ENCODE measurements around the gene PDE11A.

The PDE11A gene

DNA sequence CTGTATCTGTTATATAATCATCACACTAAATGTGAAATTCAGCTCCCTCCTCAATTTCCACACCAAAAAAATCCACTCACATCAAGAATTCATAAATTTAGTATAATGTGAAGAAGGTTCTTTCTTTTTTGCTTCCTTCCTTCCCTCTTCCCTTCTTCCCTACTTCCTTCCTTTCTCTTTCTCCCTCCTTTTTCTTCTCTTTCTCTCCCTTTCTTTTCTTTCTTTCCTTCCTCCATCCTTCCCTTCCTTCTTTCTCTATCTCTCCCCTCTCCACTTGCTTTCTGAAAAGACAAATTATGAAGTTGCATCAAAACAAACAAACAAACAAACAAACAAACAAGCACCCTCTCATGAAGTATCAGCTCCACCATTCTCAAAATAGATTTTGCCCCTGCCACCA is 290.0 kb downstream of the PDE11A start:
- no peak for TF ChIP-seq SIN3A (IDR thresholded peaks at IDR 0.05; ENCODE audit: borderline replicate concordance, insufficient read depth, low read length)
- no peak for TF ChIP-seq POLR2AphosphoS5 (IDR thresholded peaks at IDR 0.05; ENCODE audit: low read depth, low read length)
- no peak for TF ChIP-seq TAF1 (IDR thresholded peaks at IDR 0.05; ENCODE audit: borderline replicate concordance, insufficient read depth, low read length)
- no peak for TF ChIP-seq FOXP2 (optimal IDR thresholded peaks at IDR 0.05; ENCODE audit: borderline replicate concordance, extremely low read depth, extremely low read length, insufficient read depth)
- TF ChIP-seq, protein P1, sequence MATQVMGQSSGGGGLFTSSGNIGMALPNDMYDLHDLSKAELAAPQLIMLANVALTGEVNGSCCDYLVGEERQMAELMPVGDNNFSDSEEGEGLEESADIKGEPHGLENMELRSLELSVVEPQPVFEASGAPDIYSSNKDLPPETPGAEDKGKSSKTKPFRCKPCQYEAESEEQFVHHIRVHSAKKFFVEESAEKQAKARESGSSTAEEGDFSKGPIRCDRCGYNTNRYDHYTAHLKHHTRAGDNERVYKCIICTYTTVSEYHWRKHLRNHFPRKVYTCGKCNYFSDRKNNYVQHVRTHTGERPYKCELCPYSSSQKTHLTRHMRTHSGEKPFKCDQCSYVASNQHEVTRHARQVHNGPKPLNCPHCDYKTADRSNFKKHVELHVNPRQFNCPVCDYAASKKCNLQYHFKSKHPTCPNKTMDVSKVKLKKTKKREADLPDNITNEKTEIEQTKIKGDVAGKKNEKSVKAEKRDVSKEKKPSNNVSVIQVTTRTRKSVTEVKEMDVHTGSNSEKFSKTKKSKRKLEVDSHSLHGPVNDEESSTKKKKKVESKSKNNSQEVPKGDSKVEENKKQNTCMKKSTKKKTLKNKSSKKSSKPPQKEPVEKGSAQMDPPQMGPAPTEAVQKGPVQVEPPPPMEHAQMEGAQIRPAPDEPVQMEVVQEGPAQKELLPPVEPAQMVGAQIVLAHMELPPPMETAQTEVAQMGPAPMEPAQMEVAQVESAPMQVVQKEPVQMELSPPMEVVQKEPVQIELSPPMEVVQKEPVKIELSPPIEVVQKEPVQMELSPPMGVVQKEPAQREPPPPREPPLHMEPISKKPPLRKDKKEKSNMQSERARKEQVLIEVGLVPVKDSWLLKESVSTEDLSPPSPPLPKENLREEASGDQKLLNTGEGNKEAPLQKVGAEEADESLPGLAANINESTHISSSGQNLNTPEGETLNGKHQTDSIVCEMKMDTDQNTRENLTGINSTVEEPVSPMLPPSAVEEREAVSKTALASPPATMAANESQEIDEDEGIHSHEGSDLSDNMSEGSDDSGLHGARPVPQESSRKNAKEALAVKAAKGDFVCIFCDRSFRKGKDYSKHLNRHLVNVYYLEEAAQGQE (IDR thresholded peaks at IDR 0.05; ENCODE audit: insufficient read depth in 1 of 2, low read depth in 2 of 2, low read length in 2 of 2) = no peak

DNA sequence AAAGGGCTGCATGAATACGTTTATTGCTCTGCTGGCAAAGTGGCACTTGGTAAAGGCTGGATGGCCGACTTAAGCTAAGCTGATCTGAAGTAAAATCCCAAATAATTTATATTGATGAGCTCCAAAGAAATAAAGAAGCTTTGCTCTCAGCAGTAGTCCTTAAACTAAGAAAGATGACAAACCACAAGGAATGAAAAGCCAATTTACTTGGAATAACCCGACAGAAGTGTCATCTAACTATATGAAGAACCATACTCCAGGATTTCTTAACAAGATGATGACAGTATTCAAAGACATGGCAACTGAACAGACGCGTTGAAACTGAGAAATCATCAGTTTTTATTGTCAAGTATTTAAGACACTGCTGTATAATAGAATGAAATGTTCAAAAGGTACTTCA is 294.1 kb downstream of the PDE11A start:
- TF ChIP-seq, protein P1 (IDR thresholded peaks at IDR 0.05; ENCODE audit: insufficient read depth in 1 of 2, low read depth in 2 of 2, low read length in 2 of 2) = no peak
- no peak for TF ChIP-seq SIN3A (IDR thresholded peaks at IDR 0.05; ENCODE audit: borderline replicate concordance, insufficient read depth, low read length)
- TF ChIP-seq POLR2AphosphoS5 (IDR thresholded peaks at IDR 0.05; ENCODE audit: low read depth, low read length) = no peak
- no peak for TF ChIP-seq FOXP2 (optimal IDR thresholded peaks at IDR 0.05; ENCODE audit: borderline replicate concordance, extremely low read depth, extremely low read length, insufficient read depth)
- no peak for TF ChIP-seq TAF1 (IDR thresholded peaks at IDR 0.05; ENCODE audit: borderline replicate concordance, insufficient read depth, low read length)

DNA sequence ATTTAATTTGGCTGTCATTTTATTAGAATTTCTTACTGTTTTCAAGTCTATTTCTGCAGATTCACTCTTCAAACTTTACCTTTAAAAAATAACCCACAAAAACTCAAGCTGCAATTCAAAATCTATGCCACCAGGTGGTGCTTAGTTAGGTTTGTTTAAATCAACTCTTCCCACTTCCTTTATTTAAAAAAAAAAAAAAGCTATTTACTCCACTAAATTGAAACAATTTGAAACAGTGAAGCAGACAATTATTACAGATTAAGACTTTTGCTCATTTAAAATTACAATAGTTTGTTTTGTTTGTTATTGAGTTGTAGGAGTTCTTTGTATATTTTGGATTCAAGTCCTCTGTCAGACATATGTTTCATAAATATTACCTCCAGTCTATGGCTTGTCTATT is 300.0 kb downstream of the PDE11A start:
- TF ChIP-seq FOXP2 (optimal IDR thresholded peaks at IDR 0.05; ENCODE audit: borderline replicate concordance, extremely low read depth, extremely low read length, insufficient read depth) = no peak
- TF ChIP-seq, protein P1 (IDR thresholded peaks at IDR 0.05; ENCODE audit: insufficient read depth in 1 of 2, low read depth in 2 of 2, low read length in 2 of 2) = no peak
- no peak for TF ChIP-seq TAF1 (IDR thresholded peaks at IDR 0.05; ENCODE audit: borderline replicate concordance, insufficient read depth, low read length)
- TF ChIP-seq SIN3A (IDR thresholded peaks at IDR 0.05; ENCODE audit: borderline replicate concordance, insufficient read depth, low read length) = no peak
- no peak for TF ChIP-seq POLR2AphosphoS5 (IDR thresholded peaks at IDR 0.05; ENCODE audit: low read depth, low read length)

DNA sequence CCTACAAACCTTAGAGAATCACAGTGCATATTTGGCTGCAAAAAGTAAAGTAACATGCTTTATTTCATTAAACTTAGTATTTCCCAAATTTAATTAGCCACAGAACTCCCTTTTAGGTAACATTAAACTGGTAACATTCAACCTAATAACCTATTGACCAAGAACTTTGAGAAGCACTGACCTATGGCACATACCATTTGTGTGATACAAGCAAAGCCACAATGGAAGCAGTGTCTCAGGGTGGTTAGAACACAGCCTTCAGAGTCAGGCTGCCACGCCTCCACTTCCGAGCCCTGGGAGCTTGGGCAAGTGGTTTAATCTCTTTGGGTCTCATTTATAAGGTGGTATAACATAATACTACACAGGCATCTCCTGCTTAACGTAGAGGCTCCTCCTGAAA is 301.4 kb downstream of the PDE11A start:
- TF ChIP-seq, protein P1 (IDR thresholded peaks at IDR 0.05; ENCODE audit: insufficient read depth in 1 of 2, low read depth in 2 of 2, low read length in 2 of 2) = no peak
- TF ChIP-seq POLR2AphosphoS5 (IDR thresholded peaks at IDR 0.05; ENCODE audit: low read depth, low read length) = no peak
- TF ChIP-seq FOXP2 (optimal IDR thresholded peaks at IDR 0.05; ENCODE audit: borderline replicate concordance, extremely low read depth, extremely low read length, insufficient read depth) = no peak
- no peak for TF ChIP-seq TAF1 (IDR thresholded peaks at IDR 0.05; ENCODE audit: borderline replicate concordance, insufficient read depth, low read length)
- TF ChIP-seq SIN3A (IDR thresholded peaks at IDR 0.05; ENCODE audit: borderline replicate concordance, insufficient read depth, low read length) = no peak

DNA sequence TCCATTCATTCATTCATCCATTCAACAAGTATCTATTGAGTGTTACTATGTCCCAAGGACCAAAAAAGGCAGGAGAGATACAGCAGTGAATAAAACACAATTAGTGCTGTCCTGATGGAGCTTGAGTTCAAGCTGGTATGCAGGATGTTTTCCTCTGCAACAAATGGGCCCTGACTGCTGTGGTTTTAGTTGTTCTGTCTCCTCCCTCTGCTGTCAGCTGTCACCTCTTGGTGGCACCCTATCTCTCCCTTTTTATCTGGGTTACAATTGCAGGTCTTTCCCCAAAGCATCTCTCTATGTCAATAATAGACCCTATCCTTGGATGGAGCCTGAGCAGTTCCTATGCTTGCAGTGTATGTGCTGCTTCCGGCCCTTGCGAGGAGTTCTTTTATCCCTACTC is 304.8 kb downstream of the PDE11A start:
- TF ChIP-seq TAF1 (IDR thresholded peaks at IDR 0.05; ENCODE audit: borderline replicate concordance, insufficient read depth, low read length) = no peak
- TF ChIP-seq SIN3A (IDR thresholded peaks at IDR 0.05; ENCODE audit: borderline replicate concordance, insufficient read depth, low read length) = no peak
- TF ChIP-seq POLR2AphosphoS5 (IDR thresholded peaks at IDR 0.05; ENCODE audit: low read depth, low read length) = no peak
- TF ChIP-seq FOXP2 (optimal IDR thresholded peaks at IDR 0.05; ENCODE audit: borderline replicate concordance, extremely low read depth, extremely low read length, insufficient read depth) = no peak
- TF ChIP-seq, protein P1 (IDR thresholded peaks at IDR 0.05; ENCODE audit: insufficient read depth in 1 of 2, low read depth in 2 of 2, low read length in 2 of 2) = no peak
